BE2C (cell line): ENCODE measurements around the gene NYAP2.

Experiments used
- DNase-seq: peaks from one replicate; pipeline ENCODE4 v3.0.0-alpha.2; 2020
- H3K27me3 ChIP-seq: fragments of 250-450 bp; sonication (Bioruptor Pico); 2 replicates; pipeline ENCODE4 v1.5.1; 2020; ENCODE audit warnings: mild to moderate bottlenecking
- H3K36me3 ChIP-seq: fragments of 250-450 bp; sonication (Bioruptor Pico); 2 replicates; pipeline ENCODE4 v1.5.1; 2020; ENCODE audit warnings: mild to moderate bottlenecking
- H3K4me1 ChIP-seq: fragments of 250-450 bp; sonication (Bioruptor Pico); 2 replicates; pipeline ENCODE4 v1.5.1; 2020
- H3K4me3 ChIP-seq: 2 replicates; pipeline ENCODE4 v1.5.1; 2011; ENCODE audit warnings: low read depth, low read length
- H3K9me3 ChIP-seq: fragments of 250-450 bp; sonication (Bioruptor Pico); 2 replicates; pipeline ENCODE4 v1.5.1; 2020
- TF ChIP-seq, protein P1 (sequence below): IDR thresholded peaks from 2 replicates; pipeline ENCODE4 v1.5.1; 2012; ENCODE audit warnings: mild to moderate bottlenecking, low read depth, low read length

Gene NYAP2

DNA sequence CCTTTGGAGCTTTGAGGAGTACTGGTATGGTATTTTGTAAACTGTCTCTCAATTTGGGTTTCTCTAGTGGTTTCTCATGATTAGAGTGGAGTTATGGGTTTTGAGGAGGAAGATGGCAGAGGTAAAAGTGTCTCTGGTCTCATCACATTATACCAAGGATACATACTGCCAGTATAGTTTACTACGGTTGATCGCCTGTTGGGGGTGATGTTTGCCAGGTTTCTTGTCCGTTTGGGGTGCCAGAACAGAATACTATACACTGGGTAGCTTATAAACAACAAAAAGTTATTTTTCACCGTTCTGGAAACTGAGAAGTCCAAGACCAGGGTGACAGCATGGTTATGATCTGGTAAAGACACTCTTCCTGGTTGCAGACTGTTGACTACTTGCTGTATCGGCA, 293.7 kb downstream of the NYAP2 start:
- Histone ChIP-seq H3K9me3 (no peaks in the 10 kb centered on the region), H3K36me3 (no peaks in the 10 kb centered on the region), H3K4me3 (no peak overlapping the region), H3K4me1 (no peaks in the 10 kb centered on the region), H3K27me3 (no peaks in the 10 kb centered on the region)
- TF ChIP-seq, protein P1, sequence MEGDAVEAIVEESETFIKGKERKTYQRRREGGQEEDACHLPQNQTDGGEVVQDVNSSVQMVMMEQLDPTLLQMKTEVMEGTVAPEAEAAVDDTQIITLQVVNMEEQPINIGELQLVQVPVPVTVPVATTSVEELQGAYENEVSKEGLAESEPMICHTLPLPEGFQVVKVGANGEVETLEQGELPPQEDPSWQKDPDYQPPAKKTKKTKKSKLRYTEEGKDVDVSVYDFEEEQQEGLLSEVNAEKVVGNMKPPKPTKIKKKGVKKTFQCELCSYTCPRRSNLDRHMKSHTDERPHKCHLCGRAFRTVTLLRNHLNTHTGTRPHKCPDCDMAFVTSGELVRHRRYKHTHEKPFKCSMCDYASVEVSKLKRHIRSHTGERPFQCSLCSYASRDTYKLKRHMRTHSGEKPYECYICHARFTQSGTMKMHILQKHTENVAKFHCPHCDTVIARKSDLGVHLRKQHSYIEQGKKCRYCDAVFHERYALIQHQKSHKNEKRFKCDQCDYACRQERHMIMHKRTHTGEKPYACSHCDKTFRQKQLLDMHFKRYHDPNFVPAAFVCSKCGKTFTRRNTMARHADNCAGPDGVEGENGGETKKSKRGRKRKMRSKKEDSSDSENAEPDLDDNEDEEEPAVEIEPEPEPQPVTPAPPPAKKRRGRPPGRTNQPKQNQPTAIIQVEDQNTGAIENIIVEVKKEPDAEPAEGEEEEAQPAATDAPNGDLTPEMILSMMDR: no peak
- no peak for DNase-seq

DNA sequence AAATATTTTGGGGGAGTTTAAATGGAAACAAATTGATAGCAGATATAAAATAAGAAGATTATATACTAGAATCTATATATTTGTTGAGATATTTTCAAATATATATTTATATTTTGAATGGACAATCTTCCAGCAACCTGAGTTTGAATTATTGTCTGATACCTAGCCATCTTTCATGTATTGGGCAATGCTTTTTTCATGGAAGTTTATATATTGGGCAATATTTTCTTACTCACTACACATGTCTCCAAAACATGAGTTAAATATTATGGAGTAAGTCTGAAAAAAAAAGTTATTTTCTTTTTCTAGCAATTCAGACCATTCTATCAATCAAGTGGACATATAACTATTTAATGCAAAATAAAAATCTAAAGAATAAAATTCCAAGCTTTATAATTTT, 295.2 kb downstream of the NYAP2 start:
- H3K9me3 ChIP-seq: no peaks in the 10 kb centered on the region
- TF ChIP-seq, protein P1: no peak
- H3K4me1 ChIP-seq: no peaks in the 10 kb centered on the region
- no peak overlapping the region for H3K4me3 ChIP-seq
- H3K27me3 ChIP-seq: no peaks in the 10 kb centered on the region
- H3K36me3 ChIP-seq: no peaks in the 10 kb centered on the region
- DNase-seq: no peak

DNA sequence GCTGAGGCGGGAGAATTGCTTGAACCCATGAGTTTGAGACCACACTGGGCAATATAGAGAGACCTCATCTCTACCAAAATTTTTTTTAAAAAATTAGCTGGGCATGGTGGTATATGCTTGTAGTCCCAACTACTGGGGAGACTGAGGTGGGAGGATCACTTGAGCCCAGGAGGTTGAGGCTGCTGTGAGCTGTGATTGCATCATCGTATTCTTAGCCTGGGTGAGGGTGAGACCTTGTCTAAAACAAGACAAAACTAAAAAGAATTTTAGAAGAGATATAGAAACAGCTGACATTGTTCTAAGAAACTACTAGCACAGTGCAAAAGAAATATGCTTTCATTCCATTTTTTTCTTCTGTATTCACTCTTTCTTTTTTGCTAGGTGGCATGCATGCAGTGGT, 298.4 kb downstream of the NYAP2 start:
- no peaks in the 10 kb centered on the region for H3K36me3 ChIP-seq
- H3K9me3 ChIP-seq: no peaks in the 10 kb centered on the region
- no peaks in the 10 kb centered on the region for H3K27me3 ChIP-seq
- DNase-seq: no peak
- TF ChIP-seq, protein P1: no peak
- no peak overlapping the region for H3K4me3 ChIP-seq
- H3K4me1 ChIP-seq: no peaks in the 10 kb centered on the region
